Tibial nerve (tissue), 4 donors: ENCODE data around the gene USP6NL.

Experiments
- CTCF ChIP-seq, 5 experiments: fragments of 200-600 bp in 3 of 5; fragments of 450-650 bp in 2 of 5; sonication (generic) in 3 of 5; IDR thresholded peaks; one replicate each; pipeline ENCODE4 v1.5.1; 2016 to 2019; ENCODE audit warnings: antibody characterized with exemption in 5 of 5, mild to moderate bottlenecking in 3 of 5, moderate library complexity in 2 of 5
- EP300 ChIP-seq, 2 donors: sonication (generic); formaldehyde crosslinking; IDR thresholded peaks; one replicate each; pipeline ENCODE4 v1.6.1; 2017; ENCODE audit warnings: antibody characterized with exemption in 2 of 2, mild to moderate bottlenecking in 1 of 2
- POLR2A ChIP-seq, 2 donors: fragments of 450-650 bp; IDR thresholded peaks; one replicate each; pipeline ENCODE4 v1.6.1; 2017; ENCODE audit warnings: antibody characterized with exemption in 2 of 2, mild to moderate bottlenecking in 2 of 2, moderate library complexity in 2 of 2

DNA sequence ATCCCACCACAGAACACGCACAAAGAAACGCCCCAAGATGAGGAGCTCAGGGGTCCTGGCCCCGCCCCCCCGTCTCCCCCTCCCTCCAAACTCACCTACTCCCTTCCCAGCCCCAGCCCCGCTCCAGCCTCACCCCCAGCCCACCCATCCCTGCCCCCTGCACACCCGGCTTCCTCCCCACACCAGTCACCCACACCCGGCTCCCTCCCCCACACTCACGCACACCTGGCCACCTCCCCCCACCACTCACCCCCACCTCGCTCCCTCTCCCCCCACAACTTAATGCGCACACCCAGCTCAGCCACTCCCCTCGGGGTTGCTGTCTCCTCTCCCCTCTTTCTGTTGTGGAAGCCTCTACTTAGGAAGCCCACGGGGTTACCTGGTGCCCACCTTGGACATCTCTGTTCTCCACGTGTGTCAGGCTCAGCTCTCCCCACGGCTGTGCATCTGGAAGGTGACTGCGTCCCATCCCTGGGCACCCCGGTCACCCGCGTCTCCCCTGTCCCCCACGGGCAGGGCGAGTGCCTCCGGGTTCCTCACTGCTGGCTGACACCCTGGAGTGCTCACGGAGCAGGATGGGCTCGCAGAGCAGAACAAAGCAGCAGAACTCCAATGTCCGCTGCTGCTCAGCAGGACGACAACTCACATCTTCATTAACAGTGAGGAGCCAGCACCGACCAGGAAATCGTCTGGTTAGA, 166.8 kb downstream of the USP6NL start:
- TF ChIP-seq CTCF (IDR thresholded peaks at IDR 0.05) (no peak), POLR2A (IDR thresholded peaks at IDR 0.05) (no peak), EP300 (IDR thresholded peaks at IDR 0.05) (no peak)
